GM23338 (cell line): Measurements from ENCODE around the gene SHISAL2A. TPM values are rescaled to one million over a fixed set of nuclear protein-coding genes. Genes with fewer than 3 reads are reported as not detected.

Experiments used
- ATAC-seq: fragments of 200-7000 bp; cut with Tn5 transposase; 3 replicates; pipeline ENCODE4 v1.9.1; 2020
- DNase-seq: peaks from one replicate; pipeline ENCODE4 v3.0.0-alpha.2; 2015; ENCODE audit warnings: low spot score
- H2AFZ ChIP-seq: fragments of 200-600 bp; sonication (generic); 2 replicates; pipeline ENCODE4 v1.8.0; 2016; ENCODE audit warnings: antibody characterized with exemption, mild to moderate bottlenecking, moderate library complexity
- H3F3A ChIP-seq: fragments of 200-600 bp; sonication (generic); replicated peaks from 2 replicates; pipeline ENCODE4 v1.8.0; 2017; ENCODE audit warnings: antibody characterized with exemption, mixed run types, low read depth
- H3K27ac ChIP-seq: fragments of 200-600 bp; sonication (generic); 2 replicates; pipeline ENCODE4 v1.6.1; 2016; ENCODE audit warnings: low read depth
- H3K27me3 ChIP-seq: fragments of 200-600 bp; sonication (generic); 2 replicates; pipeline ENCODE4 v1.8.0; 2016; ENCODE audit warnings: mild to moderate bottlenecking, mixed run types, moderate library complexity; ENCODE audit not compliant: insufficient read depth
- H3K36me3 ChIP-seq: fragments of 200-600 bp; sonication (generic); 2 replicates; pipeline ENCODE4 v1.8.0; 2016; ENCODE audit warnings: mild to moderate bottlenecking; ENCODE audit not compliant: insufficient read depth
- H3K4me1 ChIP-seq: fragments of 200-600 bp; sonication (generic); 2 replicates; pipeline ENCODE4 v1.8.0; 2016; ENCODE audit warnings: mild to moderate bottlenecking, moderate library complexity; ENCODE audit not compliant: insufficient read depth
- H3K4me2 ChIP-seq: fragments of 200-600 bp; sonication (generic); 2 replicates; pipeline ENCODE4 v1.7.1; 2017; ENCODE audit warnings: mixed run types
- H3K4me3 ChIP-seq: fragments of 200-600 bp; sonication (generic); 2 replicates; pipeline ENCODE4 v1.6.1; 2016; ENCODE audit warnings: mixed run types
- H3K79me2 ChIP-seq: fragments of 200-600 bp; sonication (generic); replicated peaks from 2 replicates; pipeline ENCODE4 v1.8.0; 2017; ENCODE audit warnings: mild to moderate bottlenecking; ENCODE audit not compliant: insufficient read depth
- H3K9me2 ChIP-seq: fragments of 200-600 bp; sonication (generic); 2 replicates; pipeline ENCODE4 v1.8.0; 2017; ENCODE audit not compliant: insufficient read depth
- H4K20me1 ChIP-seq: fragments of 200-600 bp; sonication (generic); replicated peaks from 2 replicates; pipeline ENCODE4 v1.8.0; 2017; ENCODE audit warnings: mild to moderate bottlenecking; ENCODE audit not compliant: insufficient read depth
- H3K27ac Mint-ChIP-seq: 2 replicates; pipeline ENCODE4 v1.8.0; 2020; ENCODE audit warnings: inconsistent platforms, mild to moderate bottlenecking, moderate library complexity, mixed read lengths
- H3K27me3 Mint-ChIP-seq: 3 replicates; pipeline ENCODE4 v1.8.0; 2022; ENCODE audit warnings: low read depth, mild to moderate bottlenecking, moderate library complexity, mixed read lengths, inconsistent platforms; ENCODE audit not compliant: insufficient read depth, poor library complexity
- H3K36me3 Mint-ChIP-seq: 3 replicates; pipeline ENCODE4 v1.8.0; 2021; ENCODE audit warnings: low read depth, mild to moderate bottlenecking, inconsistent platforms, moderate library complexity, mixed read lengths
- H3K4me1 Mint-ChIP-seq: 3 replicates; pipeline ENCODE4 v1.8.0; 2020; ENCODE audit warnings: mild to moderate bottlenecking, inconsistent platforms, mixed read lengths
- H3K4me3 Mint-ChIP-seq: 3 replicates; pipeline ENCODE4 v1.8.0; 2021; ENCODE audit warnings: moderate library complexity, mild to moderate bottlenecking, inconsistent platforms, mixed read lengths
- H3K9me3 Mint-ChIP-seq: 3 replicates; pipeline ENCODE4 v1.8.0; 2020; ENCODE audit warnings: moderate library complexity, mild to moderate bottlenecking, inconsistent platforms, mixed read lengths
- CTCF ChIP-seq, 2 experiments: fragments of 200-600 bp in 1 of 2; sonication (generic) in 1 of 2; conservative IDR thresholded peaks; 2 replicates each; pipeline versions ENCODE4 v1.5.1 to v1.6.1; 2016 to 2017; ENCODE audit warnings: antibody characterized with exemption in 2 of 2, low read depth in 2 of 2, mild to moderate bottlenecking in 2 of 2, moderate library complexity in 1 of 2
- REST ChIP-seq: IDR thresholded peaks from one replicate; pipeline ENCODE4 v1.6.1; 2018; ENCODE audit warnings: antibody characterized with exemption; ENCODE audit not compliant: unreplicated experiment
- ZNF462 ChIP-seq: fragments of 250-450 bp; sonication (Bioruptor Pico); IDR thresholded peaks from 2 replicates; pipeline ENCODE4 v1.5.0; 2020; ENCODE audit warnings: mild to moderate bottlenecking, moderate library complexity
- polyA plus RNA-seq: library from polyadenylated mRNA; unstranded; fragments of >200 nt; fragmentation: Nextera tagmentation; extraction: Ambion mirVana; gene quantifications from 2 replicates; pipeline ENCODE4 v1.2.1, GENCODE V29; 2016
- total RNA-seq: library from RNA; depleted of rRNA; stranded (reverse); fragments of >200 nt; shearing (Covaris generic); gene quantifications from 2 replicates; pipeline ENCODE4 v1.2.3, GENCODE V29; 2014

The SHISAL2A gene
- total and polyA plus RNA-seq, 2 experiments from 2014 or later, result 0.10 to 1.2 TPM

- TF ChIP-seq ZNF462 (CRISPR knock-in tag) (no peak), CTCF (conservative IDR thresholded peaks at IDR 0.05; ENCODE audit: low read depth in 2 of 2) (no peak)
Measured at GRCh38 chr1:52659356-52659755, 26.4 kb downstream of the SHISAL2A start (continued).

GRCh38 chr1:52659851-52660596 is 27.1 kb downstream of the SHISAL2A start:
- Histone ChIP-seq H3F3A (no peaks in the 10 kb centered on the region), H3K27me3 (no peaks in the 10 kb centered on the region), H3K4me2 (peak overlapping the region; percentile 63), H3K36me3 (no peaks in the 10 kb centered on the region), H2AFZ (peak overlapping the region; percentile 85), H3K4me3 (no peak overlapping the region), H3K27ac (peak overlapping the region; percentile 23; the same call in 1 of the 2 replicates), H3K4me1 (peaks cover 25% of the 10 kb centered on the region), H4K20me1 (no peaks in the 10 kb centered on the region), H3K79me2 (no peaks in the 10 kb centered on the region), H3K9me2 (no peaks in the 10 kb centered on the region)
- TF ChIP-seq REST (no peak), CTCF (conservative IDR thresholded peaks at IDR 0.05; ENCODE audit: low read depth in 2 of 2) (0 out of 4 replicates have a peak, but pooled peaks of 1 of the 2 experiments have one; percentile 3)
- Mint-ChIP-seq H3K27me3 (peaks cover 2% of the 10 kb centered on the region), H3K9me3 (no peaks in the 10 kb centered on the region), H3K4me1 (peaks cover 33% of the 10 kb centered on the region), H3K4me3 (no peak overlapping the region), H3K27ac (0 out of 2 replicates have a peak overlapping the region, but pooled peaks have one; percentile 28), H3K36me3 (no peaks in the 10 kb centered on the region)
- ATAC-seq (peak; percentile 50), DNase-seq (peak; percentile 49)
